Kidney epithelial cell (primary cell): ENCODE data around the gene EIF4A3. TPM values are rescaled to one million over a fixed set of nuclear protein-coding genes. Genes with fewer than 3 reads are reported as not detected.

Experiments
- DNase-seq: peaks from one replicate; pipeline ENCODE4 v3.0.0-alpha.2; 2010; ENCODE audit warnings: low read depth
- H3K27me3 ChIP-seq: 2 replicates; pipeline ENCODE4 v1.6.0; 2011; ENCODE audit warnings: low read length; ENCODE audit not compliant: control insufficient read depth, insufficient read depth
- H3K36me3 ChIP-seq: 2 replicates; pipeline ENCODE4 v1.5.1; 2011; ENCODE audit warnings: low read length; ENCODE audit not compliant: control insufficient read depth, insufficient read depth
- H3K4me3 ChIP-seq: 2 replicates; pipeline ENCODE4 v1.5.1; 2011; ENCODE audit warnings: low read depth, mild to moderate bottlenecking, control low read depth, low read length
- total RNA-seq: library from RNA; depleted of rRNA; stranded (reverse); fragments of >200 nt; gene quantifications from 2 replicates; pipeline ENCODE4 v1.2.3, GENCODE V29; 2015
- TF ChIP-seq, protein P1 (sequence below): IDR thresholded peaks from 2 replicates; pipeline ENCODE4 v1.5.1; 2011; ENCODE audit warnings: mild to moderate bottlenecking, moderate library complexity, low read length, control low read depth, inconsistent platforms; ENCODE audit not compliant: insufficient read depth, poor library complexity, severe bottlenecking

EIF4A3 gene
- 74.1 and 80.7 TPM in 2 replicates for total RNA-seq

DNA sequence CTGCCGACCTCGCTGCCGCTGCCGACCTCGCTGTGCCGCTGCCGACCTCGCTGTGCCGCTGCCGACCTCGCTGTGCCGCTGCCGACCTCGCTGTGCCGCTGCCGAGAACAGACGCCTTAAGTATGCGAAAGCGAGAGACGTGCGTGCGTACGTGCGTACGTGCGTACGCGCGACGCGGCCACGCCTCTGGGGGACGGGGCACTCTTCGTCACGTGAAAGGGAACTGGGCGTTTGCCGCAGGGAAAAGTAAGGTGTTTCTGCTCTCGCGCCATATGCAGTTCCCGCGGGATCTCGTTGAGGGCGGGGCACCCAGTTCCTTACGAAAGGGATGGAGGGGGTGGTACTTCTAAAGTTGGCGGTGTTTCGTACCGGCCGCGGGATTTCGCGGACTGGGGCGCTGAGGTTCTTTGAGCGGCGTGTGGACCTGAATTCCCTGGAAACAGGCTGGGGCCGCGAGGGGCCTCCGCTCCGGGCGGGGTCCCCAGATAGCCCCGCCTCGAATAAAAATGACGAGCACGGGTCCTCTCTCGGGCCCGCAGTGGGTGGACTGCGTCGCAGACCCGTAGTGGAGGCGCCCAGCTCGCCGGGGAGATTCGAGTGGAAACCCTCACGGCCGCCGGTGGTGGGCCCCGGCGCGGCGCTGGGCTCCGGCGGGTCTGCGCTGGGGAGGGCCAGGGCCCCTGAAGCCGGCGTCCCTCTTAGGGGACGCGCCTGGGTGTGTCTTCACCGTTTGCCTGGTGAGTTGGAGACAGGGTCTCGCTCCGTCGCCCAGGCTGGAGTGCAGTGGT lies at the start of gene EIF4A3:
TSS of gene EIF4A3 (minus strand) at position 94 of the 788 bp plus-strand sequence. CDS start 167 bp downstream, outside the sequence.
- peak; percentile 96 for DNase-seq
- H3K36me3 ChIP-seq: no peaks in the 10 kb centered on the region
- TF ChIP-seq, protein P1, sequence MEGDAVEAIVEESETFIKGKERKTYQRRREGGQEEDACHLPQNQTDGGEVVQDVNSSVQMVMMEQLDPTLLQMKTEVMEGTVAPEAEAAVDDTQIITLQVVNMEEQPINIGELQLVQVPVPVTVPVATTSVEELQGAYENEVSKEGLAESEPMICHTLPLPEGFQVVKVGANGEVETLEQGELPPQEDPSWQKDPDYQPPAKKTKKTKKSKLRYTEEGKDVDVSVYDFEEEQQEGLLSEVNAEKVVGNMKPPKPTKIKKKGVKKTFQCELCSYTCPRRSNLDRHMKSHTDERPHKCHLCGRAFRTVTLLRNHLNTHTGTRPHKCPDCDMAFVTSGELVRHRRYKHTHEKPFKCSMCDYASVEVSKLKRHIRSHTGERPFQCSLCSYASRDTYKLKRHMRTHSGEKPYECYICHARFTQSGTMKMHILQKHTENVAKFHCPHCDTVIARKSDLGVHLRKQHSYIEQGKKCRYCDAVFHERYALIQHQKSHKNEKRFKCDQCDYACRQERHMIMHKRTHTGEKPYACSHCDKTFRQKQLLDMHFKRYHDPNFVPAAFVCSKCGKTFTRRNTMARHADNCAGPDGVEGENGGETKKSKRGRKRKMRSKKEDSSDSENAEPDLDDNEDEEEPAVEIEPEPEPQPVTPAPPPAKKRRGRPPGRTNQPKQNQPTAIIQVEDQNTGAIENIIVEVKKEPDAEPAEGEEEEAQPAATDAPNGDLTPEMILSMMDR: no peak
- H3K4me3 ChIP-seq: peak within 1 kb of the TSS; percentile 84
- H3K27me3 ChIP-seq: no peaks in the 10 kb centered on the region

DNA sequence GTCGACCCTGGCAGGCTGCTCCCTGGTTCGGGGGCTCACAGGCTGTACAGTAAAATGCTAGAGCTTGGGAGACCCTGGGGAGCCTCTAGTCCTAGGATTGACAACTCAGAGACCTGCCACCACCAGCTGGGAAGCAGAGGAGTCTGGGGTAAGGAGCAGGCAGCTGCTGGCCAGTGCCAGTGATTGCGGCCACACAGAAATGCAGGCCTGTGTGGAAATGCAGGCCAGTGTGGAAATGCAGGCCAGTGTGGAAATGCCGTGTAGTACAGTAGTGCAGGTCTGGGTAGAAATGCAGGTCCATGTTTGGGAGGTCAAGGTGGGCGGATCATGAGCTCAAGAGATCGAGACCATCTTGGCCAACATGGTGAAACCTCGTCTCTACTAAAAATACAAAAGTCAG lies 49.7 kb upstream of the EIF4A3 start:
- DNase-seq: no peak
- Histone ChIP-seq H3K36me3 (no peaks in the 10 kb centered on the region), H3K4me3 (no peak overlapping the region), H3K27me3 (peaks cover 32% of the 10 kb centered on the region)
- TF ChIP-seq, protein P1: no peak

DNA sequence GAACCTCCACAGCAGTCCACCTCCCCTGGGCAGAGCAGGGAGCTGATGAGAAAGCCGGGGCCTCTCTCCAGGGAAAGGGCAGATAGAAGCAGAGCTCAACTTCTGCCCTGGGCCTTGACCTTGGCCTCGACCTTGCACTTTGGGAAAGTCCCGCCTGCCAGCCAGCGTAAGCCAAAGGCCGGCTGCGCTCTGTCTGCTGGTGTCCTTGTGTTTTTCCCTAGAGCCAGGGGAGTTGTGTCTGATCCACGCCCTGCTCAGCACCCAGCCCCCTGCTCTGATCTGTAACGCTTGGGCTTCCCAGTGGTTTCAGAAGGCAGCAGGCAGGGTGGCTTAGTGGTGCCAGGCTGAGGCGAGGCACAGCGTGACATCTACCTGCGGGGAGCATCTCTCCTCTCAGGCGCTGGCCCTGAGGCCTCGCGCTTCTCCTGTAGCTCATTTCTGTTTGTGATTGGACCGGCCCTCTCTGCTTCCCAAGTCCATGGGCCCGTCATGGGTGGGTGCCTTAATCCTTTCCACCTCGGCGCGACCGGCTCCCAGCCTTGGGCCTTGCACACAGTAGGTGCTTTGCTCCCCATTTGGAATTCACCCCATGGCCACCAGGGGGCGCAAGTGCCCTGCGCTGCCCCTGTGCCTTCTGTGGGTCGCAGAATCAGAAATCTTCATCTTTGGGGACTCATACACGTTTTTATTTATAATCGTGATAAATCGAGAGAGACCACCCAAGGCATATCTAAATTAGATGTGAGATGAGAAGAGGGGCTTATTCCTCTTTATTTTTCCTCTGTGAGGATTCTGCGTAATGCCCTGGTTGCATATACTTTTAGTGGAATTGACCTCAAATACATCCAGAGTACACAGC lies 49.0 kb upstream of the EIF4A3 start:
- DNase-seq: no peak
- TF ChIP-seq, protein P1: peak; percentile 66
- Histone ChIP-seq H3K36me3 (no peaks in the 10 kb centered on the region), H3K4me3 (no peak overlapping the region), H3K27me3 (peaks cover 37% of the 10 kb centered on the region)

DNA sequence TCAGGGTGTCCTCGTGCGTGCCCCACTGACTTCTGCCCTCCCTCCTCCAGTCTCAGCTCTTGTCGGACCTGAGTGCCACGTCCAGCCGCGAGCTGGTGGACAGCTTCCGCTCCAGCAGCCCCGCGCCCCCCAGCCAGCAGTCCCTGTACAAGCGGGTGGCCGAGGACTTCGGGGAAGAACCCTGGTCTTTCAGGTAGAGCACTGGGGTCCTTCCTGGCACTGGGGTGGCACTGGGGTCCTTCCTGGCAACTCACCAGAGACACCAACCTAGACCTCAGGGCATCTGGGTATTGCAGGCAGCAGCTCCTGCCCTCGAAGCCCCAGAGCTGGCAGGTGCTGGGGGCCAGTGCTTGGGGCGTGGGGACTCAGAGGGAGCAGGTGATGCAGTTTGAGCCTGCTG lies 48.2 kb upstream of the EIF4A3 start:
- Histone ChIP-seq H3K27me3 (peaks cover 37% of the 10 kb centered on the region), H3K4me3 (no peak overlapping the region), H3K36me3 (no peaks in the 10 kb centered on the region)
- TF ChIP-seq, protein P1: no peak
- no peak for DNase-seq

DNA sequence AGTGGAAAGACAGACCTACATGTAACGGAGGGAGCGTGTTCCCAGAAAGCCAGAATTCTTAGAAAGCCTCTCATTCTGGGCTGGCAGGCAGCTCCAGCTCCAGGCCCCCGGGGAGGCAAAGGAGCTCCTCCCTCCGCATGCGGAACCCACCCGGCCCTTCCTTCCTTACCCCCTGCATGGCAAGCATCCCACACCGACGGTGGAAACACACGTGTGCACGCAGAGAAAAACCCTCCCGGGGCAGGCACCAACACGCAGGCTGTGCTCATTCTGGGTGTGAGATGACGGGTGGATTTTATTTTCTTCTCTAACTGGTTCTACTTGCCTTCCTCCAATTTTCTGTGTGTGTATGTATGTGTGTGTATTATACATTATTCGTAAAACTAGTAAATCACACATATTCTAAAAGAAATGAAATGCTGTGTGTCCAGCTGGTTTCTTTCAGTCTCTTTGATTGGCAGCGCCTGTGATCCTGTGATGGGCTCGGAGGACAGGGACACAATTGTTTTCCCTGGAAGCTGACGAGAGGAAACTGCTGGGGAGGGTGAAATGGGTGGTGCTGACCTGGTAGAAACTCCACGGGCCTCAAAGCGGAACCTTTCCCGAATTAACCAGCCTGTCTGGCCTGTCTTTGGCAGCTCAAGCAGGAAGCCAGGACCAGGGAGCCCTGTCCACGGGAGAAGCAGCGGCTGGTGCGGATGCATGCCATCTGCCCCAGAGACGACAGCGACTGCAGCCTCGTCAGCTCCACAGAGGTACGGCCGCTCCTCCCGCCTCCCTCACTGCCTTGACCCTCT lies 45.1 kb upstream of the EIF4A3 start:
- Histone ChIP-seq H3K4me3 (no peak overlapping the region), H3K27me3 (peaks cover 39% of the 10 kb centered on the region), H3K36me3 (no peaks in the 10 kb centered on the region)
- TF ChIP-seq, protein P1: no peak
- no peak for DNase-seq
